NK-92 (cell line): Measurements from ENCODE around the gene TMEM147.
"Not testable (repeated sequence)": the region's sequence is repeated elsewhere in the genome, so short reads cannot be mapped to it uniquely, and the experiment has no call there.

Experiments
- DNase-seq: peaks from one replicate; lab custom pipeline; 2025; ENCODE audit not compliant: unreplicated experiment; lab: John Stamatoyannopoulos, UW

TMEM147 gene

GRCh38 chr19:35562336-35562735 lies 16.9 kb downstream of the TMEM147 start:
- DNase-seq, result no peak

GRCh38 chr19:35562776-35563175 lies 17.4 kb downstream of the TMEM147 start:
- DNase-seq, result no peak

- no peak for DNase-seq
These were observed 17.9 kb downstream of the TMEM147 start, which contains the start of gene ATP4A for GRCh38 chr19:35563207-35563829. TSS of gene ATP4A (minus strand) at chr19:35563658. CDS start at chr19:35563629, 29 bp downstream.

GRCh38 chr19:35565016-35565856 lies 19.8 kb downstream of the TMEM147 start:
- DNase-seq, result no peak

- DNase-seq, result no peak
These were observed 21.3 kb downstream of the TMEM147 start for GRCh38 chr19:35566738-35567137.

GRCh38 chr19:35569281-35569781 lies 23.9 kb downstream of the TMEM147 start:
- no peak for DNase-seq

GRCh38 chr19:35571406-35571965 lies 26.1 kb downstream of the TMEM147 start:
- DNase-seq, result no peak

GRCh38 chr19:35577918-35578317 lies 32.5 kb downstream of the TMEM147 start:
- DNase-seq, result no peak

GRCh38 chr19:35578707-35579106 lies 33.3 kb downstream of the TMEM147 start:
- DNase-seq, result no peak

GRCh38 chr19:35582760-35583159 lies 37.3 kb downstream of the TMEM147 start:
- no peak for DNase-seq

GRCh38 chr19:35585848-35586247 lies 40.4 kb downstream of the TMEM147 start, which contains the start of gene PMIS2:
TSS of gene PMIS2 (plus strand) at chr19:35586173. CDS start at chr19:35586260, 87 bp downstream.
- no peak for DNase-seq

GRCh38 chr19:35587321-35587720 lies 41.9 kb downstream of the TMEM147 start:
- no peak for DNase-seq

GRCh38 chr19:35590875-35591274 lies 45.4 kb downstream of the TMEM147 start:
- no peak for DNase-seq

- no peak for DNase-seq
These were observed 46.8 kb downstream of the TMEM147 start for GRCh38 chr19:35592226-35592625.

- not testable (repeated sequence) for DNase-seq
These were observed 49.6 kb downstream of the TMEM147 start for GRCh38 chr19:35595026-35595425.

GRCh38 chr19:35595928-35596327 lies 50.5 kb downstream of the TMEM147 start:
- DNase-seq, result no peak

- no peak for DNase-seq
These were observed 51.1 kb downstream of the TMEM147 start for GRCh38 chr19:35596366-35596999.
